Measurements from ENCODE around the gene AMH.

GRCh38 chr19:2209408-2209807 lies 39.7 kb upstream of the AMH start:
- no peak for TF ChIP-seq CTCF (tag by site-specific recombination; IDR thresholded peaks at IDR 0.05)
- no peak for TF ChIP-seq ZSCAN30 (tag by site-specific recombination; IDR thresholded peaks at IDR 0.05)
- TF ChIP-seq ATF2 (tag by site-specific recombination; IDR thresholded peaks at IDR 0.05; ENCODE audit: low read depth) = no peak
- no peak for TF ChIP-seq ZNF610 (tag by site-specific recombination; IDR thresholded peaks at IDR 0.05; ENCODE audit: borderline replicate concordance)
- no peak for TF ChIP-seq ELK4 (IDR thresholded peaks at IDR 0.05; ENCODE audit: borderline replicate concordance, low read depth, low read length)

Data from HEK293 (cell line).